Activated CD4-positive, alpha-beta T cell treated with anti-CD3 and anti-CD28 coated beads, Interleukin-10, Interleukin-2, amounts not matched to agents 100 ng/mL and 50 ng/mL, durations not matched to agents 16 hours and 8 hours (primary cell): ENCODE results near the gene LEMD2.

Experiments used
- DNase-seq: peaks from one replicate; pipeline ENCODE4 v3.0.0-alpha.2; 2020

The LEMD2 gene

GRCh38 chr6:33772082-33772830 is 16.7 kb downstream of the LEMD2 start:
- DNase-seq = no peak

GRCh38 chr6:33771146-33772081 is 17.5 kb downstream of the LEMD2 start:
- DNase-seq = peak; percentile 72

GRCh38 chr6:33770833-33771145 is 18.1 kb downstream of the LEMD2 start:
- DNase-seq = no peak

- no peak for DNase-seq
These were observed 18.7 kb downstream of the LEMD2 start for GRCh38 chr6:33770124-33770832.

GRCh38 chr6:33769248-33769821 is 19.6 kb downstream of the LEMD2 start:
- DNase-seq = no peak

GRCh38 chr6:33768644-33769120 is 20.2 kb downstream of the LEMD2 start:
- DNase-seq = peak; percentile 81

- no peak for DNase-seq
These were observed 21.7 kb downstream of the LEMD2 start for GRCh38 chr6:33766921-33767907.

GRCh38 chr6:33765368-33765767 is 23.6 kb downstream of the LEMD2 start:
- DNase-seq = no peak

GRCh38 chr6:33764036-33764435 is 24.9 kb downstream of the LEMD2 start:
- DNase-seq = no peak

GRCh38 chr6:33763483-33763882 is 25.4 kb downstream of the LEMD2 start:
- DNase-seq = no peak

GRCh38 chr6:33762713-33763112 is 26.2 kb downstream of the LEMD2 start:
- no peak for DNase-seq

- peak; percentile 53 for DNase-seq
These were observed 26.9 kb downstream of the LEMD2 start for GRCh38 chr6:33761922-33762629.

- no peak for DNase-seq
These were observed 27.4 kb downstream of the LEMD2 start for GRCh38 chr6:33761581-33761921.

GRCh38 chr6:33759887-33760629 is 28.9 kb downstream of the LEMD2 start:
- no peak for DNase-seq

- no peak for DNase-seq
These were observed 30.1 kb downstream of the LEMD2 start for GRCh38 chr6:33758815-33759216.

- DNase-seq = no peak
These were observed 31.0 kb downstream of the LEMD2 start for GRCh38 chr6:33757906-33758305.

- no peak for DNase-seq
These were observed 31.8 kb downstream of the LEMD2 start for GRCh38 chr6:33757113-33757512.

GRCh38 chr6:33756211-33756954 is 32.5 kb downstream of the LEMD2 start:
- no peak for DNase-seq

- DNase-seq = no peak
These were observed 33.7 kb downstream of the LEMD2 start for GRCh38 chr6:33755070-33755869.
